Stimulated activated CD4-positive, alpha-beta T cell treated with anti-CD3 and anti-CD28 coated beads, Interleukin-15, amount 100 ng/mL, for 48 hours (primary cell): ENCODE results near the gene C10orf67.
"Not testable (repeated sequence)": the region's sequence is repeated elsewhere in the genome, so short reads cannot be mapped to it uniquely, and the experiment has no call there.

ENCODE experiments used
- DNase-seq, 2 donors: peaks; one replicate each; pipeline ENCODE4 v3.0.0-alpha.2; 2020; ENCODE audit warnings: low read depth in 2 of 2

C10orf67 gene

DNA sequence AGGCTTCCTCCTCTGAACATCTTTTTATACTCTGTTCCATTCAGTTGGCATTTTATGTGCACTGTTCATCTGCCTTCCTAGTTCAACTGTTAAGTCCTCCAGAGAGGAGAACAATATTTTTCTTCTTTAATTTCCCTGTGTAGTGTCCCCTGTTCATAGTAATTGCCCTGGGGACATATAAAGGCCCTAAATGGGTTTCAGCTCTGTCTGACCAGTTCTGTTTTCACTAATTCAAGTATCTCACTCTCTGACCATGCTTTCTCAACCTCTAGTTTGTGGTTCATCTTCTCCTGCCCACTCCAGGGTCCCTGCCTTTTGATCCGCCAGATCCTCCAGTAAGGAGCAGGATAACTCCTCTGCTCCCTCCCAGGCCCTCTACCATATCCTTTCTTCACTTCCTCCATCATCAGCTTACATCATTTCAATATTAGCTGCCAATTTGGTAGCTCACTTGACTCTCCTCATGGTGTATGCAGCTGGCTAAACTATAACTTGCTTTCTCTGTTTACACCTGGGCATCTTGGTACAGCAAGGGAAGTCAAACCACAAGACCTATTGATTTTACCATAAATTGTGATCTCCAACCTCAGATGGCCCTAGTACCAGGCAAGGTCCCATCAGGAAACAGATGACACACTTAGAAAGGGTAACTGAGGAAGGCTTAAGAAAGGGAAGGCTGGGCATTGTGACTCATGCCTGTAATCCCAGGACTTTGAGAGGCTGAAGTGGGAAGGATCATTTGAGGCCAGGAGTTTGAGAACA lies 17.7 kb upstream of the C10orf67 start:
- no peak for DNase-seq

DNA sequence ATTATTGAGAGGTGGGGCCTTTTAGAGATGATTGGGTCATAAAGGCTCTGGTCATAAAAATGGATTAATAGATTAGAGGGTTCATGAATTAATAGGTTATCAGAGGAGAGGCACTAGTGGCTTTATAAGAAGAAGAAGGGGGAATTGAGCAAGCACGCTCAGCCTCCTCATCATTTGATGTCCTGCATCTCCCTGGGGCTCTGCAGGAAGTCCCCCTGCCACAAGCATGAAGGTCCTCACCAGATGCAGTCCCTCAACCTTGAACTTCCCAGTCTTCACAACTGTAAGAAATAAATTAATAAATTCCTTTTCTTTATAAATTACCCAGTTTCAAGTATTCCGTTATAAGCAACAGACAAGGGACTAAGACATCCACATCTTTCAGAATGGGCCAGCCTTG lies 17.1 kb upstream of the C10orf67 start:
- DNase-seq, result no peak

DNA sequence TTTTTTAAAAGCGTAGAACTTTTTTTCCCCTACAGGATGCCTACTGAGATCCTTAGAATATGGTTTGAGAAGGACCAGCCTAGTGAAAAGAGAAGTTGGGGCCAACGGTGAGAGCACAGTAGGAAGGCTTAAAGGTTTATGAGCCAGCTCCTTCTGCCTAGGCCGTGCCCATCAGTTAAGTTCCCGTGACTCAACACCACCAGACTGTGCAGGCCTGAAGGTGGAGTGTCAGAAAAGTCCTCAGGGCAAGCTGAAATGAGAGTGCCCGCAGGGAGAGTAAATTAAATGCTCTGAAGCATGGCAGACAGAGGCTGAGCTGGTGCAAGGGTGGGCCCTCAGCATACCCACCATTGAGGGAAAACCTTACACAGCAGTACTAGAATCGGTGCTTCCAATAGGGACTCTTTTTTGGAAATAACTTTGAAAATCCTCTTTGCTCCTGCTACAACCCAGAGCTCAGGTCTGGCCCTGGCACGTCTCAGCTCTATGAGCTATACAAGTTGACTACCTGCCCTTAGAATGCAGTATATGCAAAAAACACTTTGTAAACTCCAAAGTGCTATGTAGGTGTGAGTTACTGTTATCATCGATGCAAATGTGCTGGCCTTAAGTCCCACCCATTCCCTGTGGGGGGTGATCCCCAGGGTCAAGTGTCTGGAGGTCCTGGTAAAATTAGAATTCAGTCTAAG lies 15.2 kb upstream of the C10orf67 start:
- DNase-seq, result no peak

DNA sequence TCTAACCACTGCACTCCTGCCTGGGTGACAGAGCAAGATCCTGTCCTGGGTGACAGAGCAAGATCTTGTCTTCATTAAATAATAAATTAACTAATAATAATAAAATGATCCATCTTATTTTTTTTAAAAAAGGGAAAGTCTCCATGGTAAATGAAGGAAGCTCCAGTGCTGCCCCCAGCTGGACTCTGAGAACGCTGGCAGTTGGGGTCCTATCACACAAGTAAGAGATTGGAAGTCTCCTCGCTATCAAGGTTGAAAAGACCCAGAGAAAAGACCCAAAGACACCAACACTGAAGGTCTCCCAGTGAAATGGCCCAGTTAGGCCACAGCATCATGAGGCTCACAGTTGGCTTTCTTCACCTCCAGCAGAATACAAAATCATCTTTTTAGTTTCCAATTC lies 13.8 kb upstream of the C10orf67 start:
- no peak for DNase-seq

DNA sequence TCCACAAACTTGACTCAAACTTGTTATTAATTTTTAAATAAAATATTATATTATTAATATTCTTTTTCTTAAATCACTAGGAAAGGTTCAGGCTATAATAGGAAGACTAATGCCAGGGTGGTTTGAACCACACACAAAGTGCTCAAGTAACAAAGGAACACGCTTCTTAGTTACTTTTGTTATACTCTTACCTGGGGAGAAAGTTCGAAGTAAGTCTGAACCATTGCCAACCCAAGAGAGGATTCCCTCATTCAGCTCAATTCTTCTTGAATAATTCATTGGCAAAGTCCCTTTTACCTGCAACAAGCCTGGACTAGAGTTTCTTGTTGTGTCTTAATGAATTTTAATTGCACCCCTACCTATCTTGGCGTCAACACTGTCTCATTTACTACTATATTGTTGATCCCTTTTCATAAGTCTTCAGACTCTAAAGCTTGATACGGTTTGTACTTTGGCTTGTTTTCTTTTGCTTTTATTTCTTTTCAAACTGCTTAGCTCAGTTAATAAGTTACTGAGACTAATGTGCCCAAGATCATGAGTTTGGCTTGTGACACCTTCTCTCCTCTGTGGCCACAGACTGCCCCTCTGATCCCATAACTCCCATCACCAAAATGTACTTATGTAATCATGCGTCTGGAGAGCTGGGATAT lies 10.2 kb upstream of the C10orf67 start:
- no peak for DNase-seq

DNA sequence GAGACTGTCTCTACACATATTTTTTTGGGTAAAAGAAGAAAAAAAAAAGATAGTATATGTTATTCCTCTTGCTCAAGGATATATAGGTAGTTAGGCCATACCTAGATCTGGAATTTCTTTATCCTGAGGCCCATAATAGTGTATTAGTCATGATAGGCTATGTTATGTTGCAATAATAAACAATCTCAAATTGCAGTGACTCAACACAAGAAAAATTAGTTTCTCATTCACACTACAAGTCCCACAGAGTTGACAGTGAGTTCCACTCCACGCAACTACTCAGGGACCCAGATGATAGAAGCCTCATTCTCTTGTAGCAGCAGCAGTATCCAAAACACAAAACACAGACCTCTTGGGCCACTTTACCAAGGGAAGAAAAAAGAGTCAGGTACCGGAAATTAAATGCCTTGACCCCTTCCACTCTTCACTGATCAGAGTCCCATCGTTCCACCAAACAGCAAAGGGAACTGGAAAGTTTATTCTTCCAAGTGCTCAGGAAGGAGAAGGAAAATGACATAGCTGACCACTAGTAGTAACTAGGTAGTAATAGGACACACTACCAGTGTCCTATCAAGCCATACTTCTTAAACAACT lies 7.4 kb upstream of the C10orf67 start:
- no peak for DNase-seq

DNA sequence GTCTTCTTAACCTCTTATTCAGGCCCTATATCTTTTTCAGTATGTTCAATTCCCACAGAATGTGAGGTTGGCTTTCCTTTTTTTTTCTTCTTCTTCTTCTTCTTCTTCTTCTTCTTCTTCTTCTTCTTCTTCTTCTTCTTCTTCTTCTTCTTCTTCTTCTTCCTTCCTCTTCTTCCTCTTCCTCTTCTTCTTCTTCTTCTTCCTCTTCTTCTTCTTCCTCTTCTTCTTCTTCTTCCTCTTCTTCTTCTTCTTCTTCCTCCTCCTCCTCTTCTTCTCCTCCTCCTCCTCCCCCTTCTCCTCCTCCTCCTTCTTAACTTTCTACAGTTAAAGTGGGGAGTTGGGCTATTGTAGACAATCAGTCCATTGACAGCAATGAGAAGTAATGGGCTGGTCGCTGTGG lies 6.1 kb upstream of the C10orf67 start:
- not testable (repeated sequence) for DNase-seq

DNA sequence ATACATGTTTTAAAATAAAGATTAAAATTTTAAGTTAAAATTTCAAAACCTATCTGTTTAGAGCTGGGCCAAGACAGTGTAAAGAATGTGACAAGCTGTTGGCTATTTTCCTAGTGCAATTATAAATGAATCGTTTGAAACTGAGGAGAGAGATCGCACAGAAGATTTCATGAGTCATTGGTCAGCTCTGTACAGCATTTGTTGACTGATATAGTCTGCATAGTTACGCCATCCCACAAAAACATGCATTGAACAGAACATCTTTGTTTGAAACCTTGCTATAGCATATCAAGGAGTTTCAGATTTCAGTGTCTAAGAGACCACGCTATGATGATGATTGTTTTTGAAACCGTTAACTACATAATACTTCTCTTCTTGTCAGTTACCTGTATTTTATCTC lies 1.3 kb upstream of the C10orf67 start:
- no peak for DNase-seq

DNA sequence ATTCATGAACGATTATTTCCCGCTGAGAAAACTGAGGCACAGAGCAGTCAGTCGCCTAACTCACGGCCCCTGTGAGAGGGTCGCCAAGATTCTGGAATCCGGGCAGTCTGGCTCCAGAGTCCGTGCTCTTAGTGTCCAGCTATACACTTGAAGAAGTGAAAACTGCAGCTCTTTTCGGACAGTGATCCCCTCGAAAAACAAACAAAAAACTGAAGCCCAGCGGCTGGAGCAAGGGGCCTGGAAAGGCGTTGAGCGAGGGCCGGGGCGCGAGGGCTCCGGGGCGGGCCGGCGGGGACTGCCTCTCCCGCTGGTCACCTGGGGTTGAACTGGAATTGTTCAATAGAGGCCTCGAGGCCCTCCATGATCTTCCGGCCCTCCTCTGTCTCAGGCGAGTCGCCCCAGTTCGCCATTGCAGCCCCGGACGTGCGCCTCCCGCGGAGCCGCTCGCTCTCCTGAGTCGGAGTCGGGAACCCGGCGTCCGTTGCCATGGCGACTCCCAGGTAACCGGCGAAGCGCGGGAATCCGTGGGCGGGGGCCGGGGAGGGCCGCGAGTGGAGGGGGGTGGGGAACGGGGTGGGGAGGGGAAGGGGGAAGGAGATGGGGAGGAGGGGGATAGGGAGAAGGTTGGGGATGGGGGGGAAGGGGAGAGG lies 881 bp downstream of the C10orf67 start:
- peak; percentile 55 to 61 for DNase-seq

DNA sequence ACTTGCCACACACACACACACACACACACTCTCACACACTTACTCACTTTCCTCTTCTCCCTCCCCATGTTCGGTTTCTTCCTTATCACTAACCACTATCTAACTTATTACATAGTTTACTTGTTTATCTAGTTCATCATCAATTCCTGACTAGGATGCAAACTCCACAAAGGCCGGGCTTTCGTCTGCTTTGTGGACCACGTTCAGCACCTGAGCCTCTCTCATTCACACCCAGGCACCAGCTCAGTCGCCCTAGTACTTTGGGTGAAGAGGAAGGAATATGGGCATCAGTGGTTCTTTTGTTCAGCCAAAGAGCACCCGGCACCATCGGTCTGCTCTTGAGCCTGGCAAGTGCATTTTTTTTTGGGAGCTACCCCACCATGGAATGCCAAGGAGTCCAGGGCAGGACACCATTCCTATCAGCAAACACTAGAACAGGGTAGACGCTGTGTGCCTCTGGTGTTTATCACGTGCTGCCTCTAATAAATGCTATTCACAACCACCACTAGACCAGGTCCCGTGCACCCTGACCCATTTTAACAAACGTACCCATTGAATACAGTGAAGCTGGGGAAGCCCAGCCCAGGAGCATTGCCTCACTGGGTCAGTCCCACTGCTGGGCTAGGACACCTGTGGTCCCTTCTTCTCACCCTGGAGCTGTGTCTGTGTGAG lies 2.2 kb downstream of the C10orf67 start:
- DNase-seq, result no peak

DNA sequence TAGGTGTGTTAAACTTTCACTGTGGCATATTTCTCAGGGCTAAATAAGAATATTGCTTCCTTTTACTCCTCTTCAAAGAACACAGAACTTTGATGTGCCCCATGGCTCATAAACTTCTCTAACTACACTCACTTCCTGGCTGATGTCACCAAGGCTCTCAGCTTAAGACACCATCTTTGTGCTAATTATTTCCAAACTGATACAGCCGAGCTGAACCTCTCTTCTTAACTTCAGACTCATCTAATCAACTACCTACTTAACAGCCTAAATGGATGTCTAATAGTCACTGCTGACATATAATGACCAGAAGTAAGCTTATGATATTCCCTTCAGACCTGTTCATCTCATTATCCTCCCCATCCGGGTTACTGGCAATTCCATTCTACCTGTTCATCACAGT lies 3.6 kb downstream of the C10orf67 start:
- no peak for DNase-seq

DNA sequence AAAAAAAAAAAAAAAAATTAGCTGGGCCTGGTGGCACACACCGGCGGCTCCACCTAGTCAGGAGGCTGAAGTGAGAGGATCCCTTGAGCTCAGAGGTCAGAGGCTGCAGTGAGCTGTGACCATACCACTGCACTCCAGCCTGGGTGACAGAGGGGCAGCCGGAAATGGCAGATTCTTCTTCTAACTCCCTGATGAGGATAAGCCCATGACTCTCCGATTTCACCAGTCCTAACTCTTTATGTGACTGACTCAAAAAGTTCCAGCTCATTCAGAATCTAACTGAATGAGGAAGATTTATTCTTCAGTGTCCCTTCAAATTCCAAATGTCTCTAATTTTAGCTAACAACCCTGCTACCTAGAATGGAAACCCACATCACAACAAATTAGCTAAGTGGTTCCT lies 4.2 kb downstream of the C10orf67 start:
- no peak for DNase-seq

DNA sequence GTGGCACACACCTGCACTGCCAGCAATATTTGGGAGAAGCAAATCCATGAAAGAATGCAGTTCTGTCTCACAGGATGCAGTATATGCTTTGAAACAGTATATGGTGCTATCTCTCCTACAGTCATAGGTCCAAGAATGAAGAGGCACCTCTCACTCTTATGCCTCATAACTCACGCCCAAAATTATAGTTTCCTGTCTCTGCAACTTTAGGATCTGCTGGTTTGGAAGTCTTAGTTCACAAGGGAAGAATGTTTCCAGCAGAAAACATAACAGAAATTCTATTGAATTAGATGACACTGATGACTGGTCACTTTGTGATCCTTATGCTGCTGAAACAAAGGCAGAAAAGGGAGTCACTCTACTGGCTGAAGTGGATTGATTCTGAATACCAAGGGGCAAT lies 5.7 kb downstream of the C10orf67 start:
- DNase-seq, result no peak

DNA sequence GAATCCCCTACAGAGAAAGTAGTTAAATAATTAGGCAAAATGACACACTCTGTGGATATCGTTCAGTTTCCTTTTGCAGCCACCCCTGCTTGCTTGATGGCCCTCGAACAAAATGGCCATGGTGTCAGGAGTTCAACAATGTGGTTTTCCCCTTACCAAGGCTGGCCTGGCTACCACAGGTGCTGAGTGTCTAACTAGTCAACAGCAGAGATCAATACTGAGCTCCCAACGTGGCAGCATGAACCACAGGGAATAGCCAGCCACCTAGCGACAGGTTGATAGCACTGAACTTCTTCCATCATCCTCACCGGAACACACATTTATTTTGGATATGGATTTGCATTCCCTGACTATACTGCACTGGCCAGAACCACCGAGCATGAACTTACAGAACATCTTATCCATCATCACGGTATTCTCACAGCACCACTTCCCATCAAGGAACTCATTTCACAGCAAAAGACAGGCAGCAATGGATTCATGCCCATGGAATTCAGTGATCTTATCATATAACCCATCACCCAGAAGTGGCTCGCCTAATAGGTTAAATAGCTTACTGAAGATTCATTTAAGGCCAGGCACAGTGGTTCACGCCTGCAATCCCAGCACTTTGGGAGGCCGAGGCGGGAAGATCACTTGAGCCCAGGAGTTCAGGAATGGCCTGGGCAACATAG lies 6.3 kb downstream of the C10orf67 start:
- no peak for DNase-seq

DNA sequence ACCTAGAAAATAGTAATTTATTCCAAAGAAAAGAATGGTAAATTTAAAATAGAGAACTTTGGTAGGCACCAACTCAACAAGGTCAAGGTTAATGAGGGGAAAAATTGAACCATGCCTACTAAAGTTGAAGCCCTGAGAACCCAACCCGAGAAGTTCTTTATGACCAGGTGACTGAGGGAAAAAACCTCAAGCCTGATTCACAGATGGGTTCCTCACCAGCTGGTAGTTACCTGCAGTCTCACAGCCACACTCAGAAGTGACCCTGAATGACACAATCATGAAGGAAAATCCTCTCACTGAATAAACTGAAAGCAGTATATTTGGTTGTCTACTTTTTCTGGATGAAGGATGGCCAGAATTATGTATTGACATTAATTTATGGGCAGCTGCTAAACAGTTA lies 7.0 kb downstream of the C10orf67 start:
- no peak for DNase-seq

DNA sequence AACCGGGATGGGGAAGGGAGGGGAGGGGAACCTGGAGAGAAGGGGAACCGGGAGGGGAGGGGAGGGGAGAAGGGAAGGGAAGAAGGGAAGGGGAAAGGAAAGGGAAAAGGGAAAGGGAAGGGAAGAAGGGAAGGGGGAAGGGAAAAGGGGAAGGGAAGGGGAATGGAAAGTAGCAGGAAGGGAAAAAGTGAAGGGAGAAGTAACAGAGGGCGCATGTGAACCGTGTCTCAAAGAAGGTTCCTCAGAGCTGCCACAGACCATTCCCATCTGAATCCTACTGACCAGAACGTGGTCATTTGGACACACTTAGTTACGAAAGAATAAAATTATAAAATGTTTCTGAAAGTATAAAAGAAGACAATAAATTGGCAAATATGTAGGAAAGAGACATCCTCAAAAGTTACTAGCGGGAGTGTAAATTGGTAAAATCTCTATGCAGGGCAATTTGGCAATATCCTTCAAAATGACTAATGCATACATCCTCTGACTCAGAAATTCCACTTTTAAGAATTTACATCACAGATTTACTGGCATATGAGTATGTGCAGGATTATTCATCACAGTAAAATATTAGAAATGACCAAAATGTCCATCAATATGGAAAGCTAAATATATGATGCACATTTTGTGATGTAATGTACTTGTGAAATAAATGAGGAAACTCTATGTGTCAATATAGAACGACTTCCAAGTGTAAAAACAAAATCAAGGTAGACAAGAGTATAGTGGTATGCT lies 12.9 kb downstream of the C10orf67 start:
- no peak for DNase-seq

DNA sequence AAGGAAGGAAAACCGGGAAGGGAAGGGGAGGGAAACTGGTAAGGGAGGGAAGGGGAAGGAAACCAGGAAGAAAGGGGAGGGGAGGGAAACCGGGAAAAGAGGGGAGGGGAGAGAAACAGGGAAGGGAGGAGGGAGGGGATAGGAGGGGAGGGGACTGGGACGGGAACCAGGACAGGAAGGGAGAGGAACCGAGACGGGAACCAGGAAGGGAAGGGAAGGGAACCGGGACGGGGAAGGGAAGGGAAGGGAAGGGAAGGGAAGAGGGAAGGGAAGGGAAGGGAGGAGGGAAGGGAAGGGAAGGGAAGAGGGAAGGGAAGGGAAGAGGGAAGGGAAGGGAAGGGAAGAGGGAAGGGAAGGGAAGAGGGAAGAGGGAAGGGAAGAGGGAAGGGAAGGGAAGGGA lies 13.6 kb downstream of the C10orf67 start:
- no peak for DNase-seq

DNA sequence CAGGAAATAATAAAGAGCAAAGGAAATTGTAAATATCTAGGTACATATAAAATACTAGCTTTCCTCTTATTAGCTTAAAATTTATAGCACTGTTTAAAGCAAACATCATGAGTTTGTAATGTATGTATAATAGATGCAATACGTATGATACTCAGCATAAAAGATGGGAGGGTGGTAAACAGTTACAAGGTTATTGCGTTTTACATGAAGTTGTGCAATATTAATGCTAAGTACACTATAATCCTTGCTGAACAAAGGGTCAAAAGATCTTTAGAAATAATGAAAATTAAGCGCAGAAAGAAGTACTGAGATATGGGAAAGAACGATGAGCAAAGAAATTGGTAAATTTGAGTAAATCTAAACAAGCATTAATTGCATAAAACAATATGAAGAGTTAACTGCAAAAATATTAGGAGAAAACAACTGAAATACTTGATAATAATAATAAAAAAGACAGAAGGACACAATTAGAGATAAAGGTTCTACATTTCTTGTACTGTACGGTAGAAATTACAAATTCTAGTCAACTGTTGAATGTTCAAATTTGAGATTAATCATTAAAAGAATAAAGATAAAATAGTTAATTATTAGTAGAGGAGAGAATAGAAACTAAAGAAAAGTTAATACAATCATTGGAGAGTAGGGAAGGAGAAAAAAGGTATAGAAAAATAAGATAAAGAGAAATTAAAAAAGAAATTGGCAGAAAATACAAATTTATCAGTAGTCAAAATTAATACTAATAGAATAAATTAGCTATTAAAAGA lies 17.9 kb downstream of the C10orf67 start:
- no peak for DNase-seq

DNA sequence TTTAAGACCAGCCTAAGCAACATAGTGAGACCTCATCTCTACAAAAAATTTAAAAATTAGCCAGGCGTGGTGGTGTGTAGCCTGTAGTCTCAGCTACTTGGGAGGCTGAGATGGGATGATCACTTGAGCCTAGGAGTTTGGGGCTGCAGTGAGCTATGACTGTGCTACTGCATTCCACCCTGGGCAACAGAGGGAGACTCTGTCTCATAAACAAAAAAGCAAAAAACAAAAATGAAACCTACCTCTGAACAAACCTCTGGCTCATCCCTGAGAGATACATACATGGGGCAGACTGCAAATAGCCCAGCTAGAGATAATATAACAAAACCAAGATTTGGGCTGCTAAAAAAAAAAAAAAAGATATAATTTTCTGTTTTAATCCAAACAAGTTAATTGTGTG lies 19.5 kb downstream of the C10orf67 start:
- no peak for DNase-seq

DNA sequence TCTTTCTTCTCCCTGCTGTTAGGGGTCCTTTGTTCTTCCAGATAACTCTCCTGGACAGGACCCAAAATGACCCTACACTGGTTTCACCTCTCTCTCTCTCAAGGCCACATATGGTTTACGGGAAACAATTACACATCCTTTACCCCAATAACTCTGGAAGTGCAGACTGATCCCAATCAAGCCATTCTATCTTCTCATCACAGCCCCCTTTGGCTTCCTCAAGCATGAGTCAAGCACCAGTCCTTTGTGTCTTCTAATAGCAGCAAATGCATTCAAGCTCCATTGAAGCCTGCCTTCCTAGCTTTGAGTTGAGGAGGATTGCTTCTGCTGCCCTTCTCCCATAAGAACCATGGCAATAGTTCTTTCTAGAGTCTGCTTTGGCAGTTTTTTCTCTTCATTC lies 20.2 kb downstream of the C10orf67 start:
- no peak for DNase-seq
